Frontal cortex (tissue), 4 donors: ENCODE results near the gene TXNRD3. TPM values are rescaled to one million over a fixed set of nuclear protein-coding genes. Genes with fewer than 3 reads are reported as not detected.
A peak's percentile ranks its signal among the peaks of the same experiment; 100 is the strongest.

ENCODE experiments used
- DNase-seq, 2 donors: peaks; one replicate each; pipeline ENCODE4 v3.0.0; 2012; ENCODE audit warnings: low spot score in 2 of 2
- FAIRE-seq: peaks from 2 replicates; lab custom pipeline; 2012; peaks lifted over from hg19 to GRCh38; lab: Jason Lieb, UNC
- total RNA-seq: library from RNA; depleted of rRNA; stranded (reverse); fragments of >200 nt; gene quantifications from one replicate; pipeline ENCODE4 v1.2.3, GENCODE V29; 2014
- donor health status: control.
- donor health status: control.
- donor health status: control.

The TXNRD3 gene
- total RNA-seq = 19.2 TPM

GRCh38 chr3:126654571-126655383 is at the start of gene TXNRD3:
TSS of gene TXNRD3 (minus strand) at chr3:126655124.
- FAIRE-seq (no peak), DNase-seq (peak; percentile 78 to 82)

- FAIRE-seq = no peak
- DNase-seq = peak; percentile 92 to 95
These were observed 48.9 kb upstream of the TXNRD3 start, which contains the start of gene CHCHD6 for GRCh38 chr3:126703512-126704493. TSS of gene CHCHD6 (plus strand) at chr3:126704240. CDS start at chr3:126704313, 73 bp downstream.

- DNase-seq (no peak), FAIRE-seq (no peak)
These were observed 44.1 kb upstream of the TXNRD3 start for GRCh38 chr3:126699011-126699410.

- DNase-seq (no peak), FAIRE-seq (no peak)
These were observed 41.9 kb upstream of the TXNRD3 start for GRCh38 chr3:126696701-126697267.

GRCh38 chr3:126693921-126694320 is 39.0 kb upstream of the TXNRD3 start:
- FAIRE-seq (no peak), DNase-seq (no peak)

GRCh38 chr3:126692858-126693257 is 37.9 kb upstream of the TXNRD3 start:
- DNase-seq (no peak), FAIRE-seq (no peak)

- DNase-seq = no peak
- FAIRE-seq = no peak
These were observed 36.8 kb upstream of the TXNRD3 start for GRCh38 chr3:126691765-126692164.

- no peak for FAIRE-seq
- no peak for DNase-seq
These were observed 30.6 kb upstream of the TXNRD3 start for GRCh38 chr3:126685493-126685892.

- FAIRE-seq (no peak), DNase-seq (no peak)
These were observed 30.1 kb upstream of the TXNRD3 start for GRCh38 chr3:126685021-126685420.

- no peak for DNase-seq
- no peak for FAIRE-seq
These were observed 29.4 kb upstream of the TXNRD3 start for GRCh38 chr3:126684218-126684751.

- FAIRE-seq (no peak), DNase-seq (no peak)
These were observed 28.1 kb upstream of the TXNRD3 start for GRCh38 chr3:126683069-126683468.

- no peak for FAIRE-seq
- no peak for DNase-seq
These were observed 27.1 kb upstream of the TXNRD3 start for GRCh38 chr3:126682009-126682408.

GRCh38 chr3:126680667-126681055 is 25.7 kb upstream of the TXNRD3 start:
- no peak for FAIRE-seq
- DNase-seq = no peak

GRCh38 chr3:126679831-126680666 is 25.1 kb upstream of the TXNRD3 start:
- no peak for FAIRE-seq
- DNase-seq = no peak

GRCh38 chr3:126679318-126679751 is 24.4 kb upstream of the TXNRD3 start:
- DNase-seq (peak; percentile 45 to 80), FAIRE-seq (no peak)

- DNase-seq = no peak
- no peak for FAIRE-seq
These were observed 23.9 kb upstream of the TXNRD3 start for GRCh38 chr3:126678693-126679317.

GRCh38 chr3:126677862-126678503 is 23.1 kb upstream of the TXNRD3 start:
- FAIRE-seq (no peak), DNase-seq (no peak)
